Measurements from ENCODE around the gene RASGRF1.

- TF ChIP-seq POLR2A (IDR thresholded peaks at IDR 0.05; ENCODE audit: low read length): no peak
- TF ChIP-seq GATA1 (IDR thresholded peaks at IDR 0.05; ENCODE audit: low read depth, low read length): no peak
Observed at GRCh38 chr15:78993931-78994530, 96.5 kb downstream of the RASGRF1 start.

Data from erythroblast (primary cell).